ENCODE data around the gene LRP1B.

The LRP1B gene

GRCh38 chr2:142008135-142008744 is 122.6 kb downstream of the LRP1B start:
- Histone ChIP-seq H3K4me2 (ENCODE audit: insufficient read depth, low read length) (no peak overlapping the region), H2AFZ (ENCODE audit: low read depth, low read length) (no peak overlapping the region), H3K4me1 (ENCODE audit: insufficient read depth, low read length) (no peaks in the 10 kb centered on the region), H3K27me3 (ENCODE audit: insufficient read depth, low read length, poor library complexity) (no peaks in the 10 kb centered on the region), H3K9me3 (ENCODE audit: insufficient read depth, low read length, severe bottlenecking) (no peaks in the 10 kb centered on the region), H3K27ac (ENCODE audit: low read length) (no peak overlapping the region), H3K9ac (ENCODE audit: low read depth, low read length) (no peak overlapping the region), H4K20me1 (ENCODE audit: insufficient read depth, low read length) (no peaks in the 10 kb centered on the region), H3K4me3 (ENCODE audit: low read depth in 1 of 2, low read length in 2 of 2) (no peak overlapping the region), H3K36me3 (ENCODE audit: insufficient read depth, low read length) (no peaks in the 10 kb centered on the region), H3K79me2 (ENCODE audit: insufficient read depth, low read length) (no peaks in the 10 kb centered on the region)
- DNase-seq (no peak), ATAC-seq (ENCODE audit: insufficient read depth, low read depth) (no peak)
- TF ChIP-seq EZH2 (IDR thresholded peaks at IDR 0.05; ENCODE audit: borderline replicate concordance, low read depth, low read length, severe bottlenecking), result no peak
- TF ChIP-seq, protein P1, sequence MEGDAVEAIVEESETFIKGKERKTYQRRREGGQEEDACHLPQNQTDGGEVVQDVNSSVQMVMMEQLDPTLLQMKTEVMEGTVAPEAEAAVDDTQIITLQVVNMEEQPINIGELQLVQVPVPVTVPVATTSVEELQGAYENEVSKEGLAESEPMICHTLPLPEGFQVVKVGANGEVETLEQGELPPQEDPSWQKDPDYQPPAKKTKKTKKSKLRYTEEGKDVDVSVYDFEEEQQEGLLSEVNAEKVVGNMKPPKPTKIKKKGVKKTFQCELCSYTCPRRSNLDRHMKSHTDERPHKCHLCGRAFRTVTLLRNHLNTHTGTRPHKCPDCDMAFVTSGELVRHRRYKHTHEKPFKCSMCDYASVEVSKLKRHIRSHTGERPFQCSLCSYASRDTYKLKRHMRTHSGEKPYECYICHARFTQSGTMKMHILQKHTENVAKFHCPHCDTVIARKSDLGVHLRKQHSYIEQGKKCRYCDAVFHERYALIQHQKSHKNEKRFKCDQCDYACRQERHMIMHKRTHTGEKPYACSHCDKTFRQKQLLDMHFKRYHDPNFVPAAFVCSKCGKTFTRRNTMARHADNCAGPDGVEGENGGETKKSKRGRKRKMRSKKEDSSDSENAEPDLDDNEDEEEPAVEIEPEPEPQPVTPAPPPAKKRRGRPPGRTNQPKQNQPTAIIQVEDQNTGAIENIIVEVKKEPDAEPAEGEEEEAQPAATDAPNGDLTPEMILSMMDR (IDR thresholded peaks at IDR 0.05; ENCODE audit: borderline replicate concordance, extremely low read depth, low read length, poor library complexity, severe bottlenecking), result no peak

GRCh38 chr2:141994066-141994465 is 136.8 kb downstream of the LRP1B start:
- no peaks in the 10 kb centered on the region for H3K4me1 ChIP-seq (ENCODE audit: insufficient read depth, low read length)
- no peak for TF ChIP-seq EZH2 (IDR thresholded peaks at IDR 0.05; ENCODE audit: borderline replicate concordance, low read depth, low read length, severe bottlenecking)
- TF ChIP-seq, protein P1 (IDR thresholded peaks at IDR 0.05; ENCODE audit: borderline replicate concordance, extremely low read depth, low read length, poor library complexity, severe bottlenecking), result no peak

GRCh38 chr2:141992695-141993094 is 138.1 kb downstream of the LRP1B start:
- no peak overlapping the region for H3K4me3 ChIP-seq (ENCODE audit: low read depth in 1 of 2, low read length in 2 of 2)
- no peaks in the 10 kb centered on the region for H3K27me3 ChIP-seq (ENCODE audit: insufficient read depth, low read length, poor library complexity)
- no peaks in the 10 kb centered on the region for H4K20me1 ChIP-seq (ENCODE audit: insufficient read depth, low read length)
- H3K9ac ChIP-seq (ENCODE audit: low read depth, low read length), result no peak overlapping the region
- ATAC-seq (ENCODE audit: insufficient read depth, low read depth), result no peak
- no peaks in the 10 kb centered on the region for H3K79me2 ChIP-seq (ENCODE audit: insufficient read depth, low read length)
- H3K9me3 ChIP-seq (ENCODE audit: insufficient read depth, low read length, severe bottlenecking), result no peaks in the 10 kb centered on the region
- no peak for DNase-seq
- TF ChIP-seq, protein P1 (IDR thresholded peaks at IDR 0.05; ENCODE audit: borderline replicate concordance, extremely low read depth, low read length, poor library complexity, severe bottlenecking), result no peak
- TF ChIP-seq EZH2 (IDR thresholded peaks at IDR 0.05; ENCODE audit: borderline replicate concordance, low read depth, low read length, severe bottlenecking), result no peak
- no peak overlapping the region for H3K4me2 ChIP-seq (ENCODE audit: insufficient read depth, low read length)
- no peaks in the 10 kb centered on the region for H3K4me1 ChIP-seq (ENCODE audit: insufficient read depth, low read length)
- no peaks in the 10 kb centered on the region for H3K36me3 ChIP-seq (ENCODE audit: insufficient read depth, low read length)
- no peak overlapping the region for H2AFZ ChIP-seq (ENCODE audit: low read depth, low read length)
- no peak overlapping the region for H3K27ac ChIP-seq (ENCODE audit: low read length)

More at GRCh38 chr2:141994066-141994465, 136.8 kb downstream of the LRP1B start:
- no peak for DNase-seq
- Histone ChIP-seq H3K9me3 (ENCODE audit: insufficient read depth, low read length, severe bottlenecking) (no peaks in the 10 kb centered on the region), H3K79me2 (ENCODE audit: insufficient read depth, low read length) (no peaks in the 10 kb centered on the region), H3K4me2 (ENCODE audit: insufficient read depth, low read length) (no peak overlapping the region), H2AFZ (ENCODE audit: low read depth, low read length) (no peak overlapping the region), H3K27ac (ENCODE audit: low read length) (no peak overlapping the region), H3K9ac (ENCODE audit: low read depth, low read length) (no peak overlapping the region), H3K27me3 (ENCODE audit: insufficient read depth, low read length, poor library complexity) (no peaks in the 10 kb centered on the region), H3K36me3 (ENCODE audit: insufficient read depth, low read length) (no peaks in the 10 kb centered on the region), H4K20me1 (ENCODE audit: insufficient read depth, low read length) (no peaks in the 10 kb centered on the region), H3K4me3 (ENCODE audit: low read depth in 1 of 2, low read length in 2 of 2) (no peak overlapping the region)
- ATAC-seq (ENCODE audit: insufficient read depth, low read depth), result no peak

Measured in DND-41 (cell line).